HK-2 (cell line): ENCODE measurements around the gene TMPRSS11A.

Experiments
- DNase-seq: peaks from one replicate; pipeline ENCODE4 v3.0.0-alpha.2; 2018; ENCODE audit not compliant: unreplicated experiment

TMPRSS11A gene

GRCh38 chr4:67869580-67870190, 93.6 kb downstream of the TMPRSS11A start:
- no peak for DNase-seq

GRCh38 chr4:67861513-67861912, 101.8 kb downstream of the TMPRSS11A start:
- no peak for DNase-seq
